HEK293 (cell line): ENCODE results near the gene FGFR2.
A peak's percentile ranks its signal among the peaks of the same experiment; 100 is the strongest.

Source experiments
- KLF8 ChIP-seq: fragments of 450-650 bp; formaldehyde crosslinking; IDR thresholded peaks from 2 replicates; pipeline ENCODE4 v1.5.1; 2016; ENCODE audit warnings: missing biosample characterization, missing genetic modification characterization
- PBX3 ChIP-seq: sonication (generic); formaldehyde crosslinking; IDR thresholded peaks from 2 replicates; pipeline ENCODE4 v1.8.1; 2022; ENCODE audit warnings: mild to moderate bottlenecking, moderate library complexity, missing genetic modification reagents
- SCRT1 ChIP-seq: fragments of 450-650 bp; formaldehyde crosslinking; IDR thresholded peaks from 2 replicates; pipeline ENCODE4 v1.5.1; 2016; ENCODE audit warnings: missing biosample characterization, missing genetic modification characterization, borderline replicate concordance
- ZBTB17 ChIP-seq: fragments of 450-650 bp; formaldehyde crosslinking; IDR thresholded peaks from 2 replicates; pipeline ENCODE4 v1.5.1; 2016; ENCODE audit warnings: missing biosample characterization, missing genetic modification characterization
- ZEB2 ChIP-seq: fragments of 450-650 bp; formaldehyde crosslinking; IDR thresholded peaks from 2 replicates; pipeline ENCODE4 v1.5.1; 2016; ENCODE audit warnings: missing biosample characterization, missing genetic modification characterization
- ZFP37 ChIP-seq: fragments of 450-650 bp; formaldehyde crosslinking; IDR thresholded peaks from 2 replicates; pipeline ENCODE4 v1.5.1; 2016; ENCODE audit warnings: missing biosample characterization, missing genetic modification characterization
- ZFP69B ChIP-seq: fragments of 450-650 bp; formaldehyde crosslinking; IDR thresholded peaks from 2 replicates; pipeline ENCODE4 v1.5.1; 2016; ENCODE audit warnings: missing biosample characterization, missing genetic modification characterization
- ZNF10 ChIP-seq: fragments of 450-650 bp; formaldehyde crosslinking; IDR thresholded peaks from 2 replicates; pipeline ENCODE4 v1.5.1; 2017; ENCODE audit warnings: missing biosample characterization, missing genetic modification characterization
- ZNF221 ChIP-seq: fragments of 450-650 bp; formaldehyde crosslinking; IDR thresholded peaks from 2 replicates; pipeline ENCODE4 v1.5.1; 2017; ENCODE audit warnings: missing biosample characterization, missing genetic modification characterization, borderline replicate concordance
- ZNF311 ChIP-seq: fragments of 450-650 bp; formaldehyde crosslinking; IDR thresholded peaks from 2 replicates; pipeline ENCODE4 v1.5.1; 2017; ENCODE audit warnings: missing biosample characterization, missing genetic modification characterization, borderline replicate concordance
- ZNF366 ChIP-seq: fragments of 450-650 bp; formaldehyde crosslinking; conservative IDR thresholded peaks from 2 replicates; pipeline ENCODE4 v1.5.1; 2016; ENCODE audit warnings: missing biosample characterization, missing genetic modification characterization
- ZNF394 ChIP-seq: fragments of 450-650 bp; formaldehyde crosslinking; IDR thresholded peaks from 2 replicates; pipeline ENCODE4 v1.5.1; 2016; ENCODE audit warnings: missing biosample characterization, missing genetic modification characterization, mild to moderate bottlenecking, moderate library complexity, borderline replicate concordance
- ZNF404 ChIP-seq: fragments of 450-650 bp; formaldehyde crosslinking; IDR thresholded peaks from 2 replicates; pipeline ENCODE4 v1.5.1; 2017; ENCODE audit warnings: missing biosample characterization, missing genetic modification characterization
- ZNF48 ChIP-seq: fragments of 450-650 bp; formaldehyde crosslinking; IDR thresholded peaks from 2 replicates; pipeline ENCODE4 v1.5.1; 2016; ENCODE audit warnings: missing biosample characterization, missing genetic modification characterization
- ZNF488 ChIP-seq: fragments of 450-650 bp; formaldehyde crosslinking; IDR thresholded peaks from 2 replicates; pipeline ENCODE4 v1.5.1; 2016; ENCODE audit warnings: missing biosample characterization, missing genetic modification characterization
- ZNF501 ChIP-seq: fragments of 450-650 bp; formaldehyde crosslinking; IDR thresholded peaks from 2 replicates; pipeline ENCODE4 v1.5.1; 2016; ENCODE audit warnings: missing biosample characterization, missing genetic modification characterization
- ZNF548 ChIP-seq: fragments of 450-650 bp; formaldehyde crosslinking; IDR thresholded peaks from 2 replicates; pipeline ENCODE4 v1.5.1; 2016; ENCODE audit warnings: missing biosample characterization, missing genetic modification characterization
- ZNF561 ChIP-seq: fragments of 450-650 bp; IDR thresholded peaks from 2 replicates; pipeline ENCODE4 v1.5.1; 2018; ENCODE audit warnings: missing biosample characterization, missing genetic modification characterization, borderline replicate concordance
- ZNF600 ChIP-seq: fragments of 450-650 bp; formaldehyde crosslinking; IDR thresholded peaks from 2 replicates; pipeline ENCODE4 v1.5.1; 2016; ENCODE audit warnings: missing biosample characterization, missing genetic modification characterization
- ZNF626 ChIP-seq: fragments of 450-650 bp; sonication (Bioruptor Pico); formaldehyde crosslinking; IDR thresholded peaks from 2 replicates; pipeline ENCODE4 v1.5.1; 2018; ENCODE audit warnings: missing biosample characterization, missing genetic modification characterization, inconsistent platforms
- ZNF639 ChIP-seq: fragments of 450-650 bp; formaldehyde crosslinking; IDR thresholded peaks from 2 replicates; pipeline ENCODE4 v1.5.1; 2016; ENCODE audit warnings: missing biosample characterization, missing genetic modification characterization
- ZNF704 ChIP-seq: fragments of 450-650 bp; formaldehyde crosslinking; IDR thresholded peaks from 2 replicates; pipeline ENCODE4 v1.5.1; 2016; ENCODE audit warnings: missing biosample characterization, missing genetic modification characterization
- ZNF843 ChIP-seq: fragments of 450-650 bp; formaldehyde crosslinking; IDR thresholded peaks from 2 replicates; pipeline ENCODE4 v1.5.1; 2016; ENCODE audit warnings: missing biosample characterization, missing genetic modification characterization
- ZSCAN23 ChIP-seq: fragments of 450-650 bp; formaldehyde crosslinking; IDR thresholded peaks from 2 replicates; pipeline ENCODE4 v1.5.1; 2016; ENCODE audit warnings: missing biosample characterization, missing genetic modification characterization
- ZSCAN5A ChIP-seq: fragments of 450-650 bp; formaldehyde crosslinking; IDR thresholded peaks from 2 replicates; pipeline ENCODE4 v1.5.1; 2016; ENCODE audit warnings: missing biosample characterization, missing genetic modification characterization
- TF ChIP-seq, protein P1 (sequence below): fragments of 450-650 bp; formaldehyde crosslinking; IDR thresholded peaks from 2 replicates; pipeline ENCODE4 v1.5.1; 2016; ENCODE audit warnings: missing biosample characterization, missing genetic modification characterization
- TF ChIP-seq, protein P2 (sequence below): fragments of 450-650 bp; formaldehyde crosslinking; IDR thresholded peaks from 2 replicates; pipeline ENCODE4 v1.5.1; 2017; ENCODE audit warnings: missing biosample characterization, missing genetic modification characterization
- TF ChIP-seq, protein P3 (sequence below): fragments of 450-650 bp; formaldehyde crosslinking; IDR thresholded peaks from 2 replicates; pipeline ENCODE4 v1.5.1; 2016; ENCODE audit warnings: missing biosample characterization, missing genetic modification characterization

FGFR2 gene

GRCh38 chr10:121500701-121501332 is 97.4 kb downstream of the FGFR2 start (continued):
- TF ChIP-seq, protein P1, sequence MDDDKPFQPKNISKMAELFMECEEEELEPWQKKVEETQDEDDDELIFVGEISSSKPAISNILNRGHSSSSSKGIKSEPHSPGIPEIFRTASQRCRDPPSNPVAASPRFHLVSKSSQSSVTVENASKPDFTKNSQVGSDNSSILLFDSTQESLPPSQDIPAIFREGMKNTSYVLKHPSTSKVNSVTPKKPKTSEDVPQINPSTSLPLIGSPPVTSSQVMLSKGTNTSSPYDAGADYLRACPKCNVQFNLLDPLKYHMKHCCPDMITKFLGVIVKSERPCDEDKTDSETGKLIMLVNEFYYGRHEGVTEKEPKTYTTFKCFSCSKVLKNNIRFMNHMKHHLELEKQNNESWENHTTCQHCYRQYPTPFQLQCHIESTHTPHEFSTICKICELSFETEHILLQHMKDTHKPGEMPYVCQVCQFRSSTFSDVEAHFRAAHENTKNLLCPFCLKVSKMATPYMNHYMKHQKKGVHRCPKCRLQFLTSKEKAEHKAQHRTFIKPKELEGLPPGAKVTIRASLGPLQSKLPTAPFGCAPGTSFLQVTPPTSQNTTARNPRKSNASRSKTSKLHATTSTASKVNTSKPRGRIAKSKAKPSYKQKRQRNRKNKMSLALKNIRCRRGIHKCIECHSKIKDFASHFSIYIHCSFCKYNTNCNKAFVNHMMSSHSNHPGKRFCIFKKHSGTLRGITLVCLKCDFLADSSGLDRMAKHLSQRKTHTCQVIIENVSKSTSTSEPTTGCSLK (tag by site-specific recombination), result no peak
- TF ChIP-seq, protein P2, sequence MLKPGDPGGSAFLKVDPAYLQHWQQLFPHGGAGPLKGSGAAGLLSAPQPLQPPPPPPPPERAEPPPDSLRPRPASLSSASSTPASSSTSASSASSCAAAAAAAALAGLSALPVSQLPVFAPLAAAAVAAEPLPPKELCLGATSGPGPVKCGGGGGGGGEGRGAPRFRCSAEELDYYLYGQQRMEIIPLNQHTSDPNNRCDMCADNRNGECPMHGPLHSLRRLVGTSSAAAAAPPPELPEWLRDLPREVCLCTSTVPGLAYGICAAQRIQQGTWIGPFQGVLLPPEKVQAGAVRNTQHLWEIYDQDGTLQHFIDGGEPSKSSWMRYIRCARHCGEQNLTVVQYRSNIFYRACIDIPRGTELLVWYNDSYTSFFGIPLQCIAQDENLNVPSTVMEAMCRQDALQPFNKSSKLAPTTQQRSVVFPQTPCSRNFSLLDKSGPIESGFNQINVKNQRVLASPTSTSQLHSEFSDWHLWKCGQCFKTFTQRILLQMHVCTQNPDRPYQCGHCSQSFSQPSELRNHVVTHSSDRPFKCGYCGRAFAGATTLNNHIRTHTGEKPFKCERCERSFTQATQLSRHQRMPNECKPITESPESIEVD (tag by site-specific recombination), result peak; percentile 94
- TF ChIP-seq KLF8 (tag by site-specific recombination), result peak; percentile 83
- no peak for TF ChIP-seq ZFP37 (tag by site-specific recombination)
- peak; percentile 39; the same call in 1 of the 2 replicates for TF ChIP-seq ZNF394 (tag by site-specific recombination)
- no peak for TF ChIP-seq ZNF48 (tag by site-specific recombination)
- TF ChIP-seq ZNF221 (tag by site-specific recombination), result no peak
- peak; percentile 64 for TF ChIP-seq ZSCAN23
- TF ChIP-seq ZFP69B, result 0 out of 2 replicates have a peak, but pooled peaks have one; percentile 43
- 0 out of 2 replicates have a peak, but pooled peaks have one; percentile 33 for TF ChIP-seq ZNF501
- peak; percentile 69 for TF ChIP-seq ZNF600 (tag by site-specific recombination)
- TF ChIP-seq, protein P3, sequence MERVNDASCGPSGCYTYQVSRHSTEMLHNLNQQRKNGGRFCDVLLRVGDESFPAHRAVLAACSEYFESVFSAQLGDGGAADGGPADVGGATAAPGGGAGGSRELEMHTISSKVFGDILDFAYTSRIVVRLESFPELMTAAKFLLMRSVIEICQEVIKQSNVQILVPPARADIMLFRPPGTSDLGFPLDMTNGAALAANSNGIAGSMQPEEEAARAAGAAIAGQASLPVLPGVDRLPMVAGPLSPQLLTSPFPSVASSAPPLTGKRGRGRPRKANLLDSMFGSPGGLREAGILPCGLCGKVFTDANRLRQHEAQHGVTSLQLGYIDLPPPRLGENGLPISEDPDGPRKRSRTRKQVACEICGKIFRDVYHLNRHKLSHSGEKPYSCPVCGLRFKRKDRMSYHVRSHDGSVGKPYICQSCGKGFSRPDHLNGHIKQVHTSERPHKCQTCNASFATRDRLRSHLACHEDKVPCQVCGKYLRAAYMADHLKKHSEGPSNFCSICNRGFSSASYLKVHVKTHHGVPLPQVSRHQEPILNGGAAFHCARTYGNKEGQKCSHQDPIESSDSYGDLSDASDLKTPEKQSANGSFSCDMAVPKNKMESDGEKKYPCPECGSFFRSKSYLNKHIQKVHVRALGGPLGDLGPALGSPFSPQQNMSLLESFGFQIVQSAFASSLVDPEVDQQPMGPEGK, result peak; percentile 70; the same call in 1 of the 2 replicates
- TF ChIP-seq ZNF843 (tag by site-specific recombination), result peak; percentile 97
- peak; percentile 89 for TF ChIP-seq ZNF366 (tag by site-specific recombination)
- TF ChIP-seq ZNF311, result no peak
- no peak for TF ChIP-seq ZSCAN5A
- TF ChIP-seq ZNF404 (tag by site-specific recombination), result no peak
- TF ChIP-seq ZEB2 (tag by site-specific recombination), result peak; percentile 91
- TF ChIP-seq PBX3 (CRISPR knock-in tag), result no peak
- TF ChIP-seq ZNF704 (tag by site-specific recombination), result no peak
- no peak for TF ChIP-seq ZNF548 (tag by site-specific recombination)
- TF ChIP-seq ZNF488 (tag by site-specific recombination), result no peak
- TF ChIP-seq ZBTB17 (tag by site-specific recombination), result peak; percentile 52
- no peak for TF ChIP-seq SCRT1 (tag by site-specific recombination)
- TF ChIP-seq ZNF10 (tag by site-specific recombination), result peak; percentile 78
- TF ChIP-seq ZNF626, result no peak
- TF ChIP-seq ZNF639 (tag by site-specific recombination), result peak; percentile 84
- peak; percentile 57; the same call in 1 of the 2 replicates for TF ChIP-seq ZNF561 (tag by site-specific recombination)
